ENCODE measurements around the gene MYLK. TPM values are rescaled to one million over a fixed set of nuclear protein-coding genes. Genes with fewer than 3 reads are reported as not detected.
A peak's percentile ranks its signal among the peaks of the same experiment; 100 is the strongest.

MYLK gene
- total RNA-seq, 2 donors from 2014 or later = 4.7 to 6.6 TPM

DNA sequence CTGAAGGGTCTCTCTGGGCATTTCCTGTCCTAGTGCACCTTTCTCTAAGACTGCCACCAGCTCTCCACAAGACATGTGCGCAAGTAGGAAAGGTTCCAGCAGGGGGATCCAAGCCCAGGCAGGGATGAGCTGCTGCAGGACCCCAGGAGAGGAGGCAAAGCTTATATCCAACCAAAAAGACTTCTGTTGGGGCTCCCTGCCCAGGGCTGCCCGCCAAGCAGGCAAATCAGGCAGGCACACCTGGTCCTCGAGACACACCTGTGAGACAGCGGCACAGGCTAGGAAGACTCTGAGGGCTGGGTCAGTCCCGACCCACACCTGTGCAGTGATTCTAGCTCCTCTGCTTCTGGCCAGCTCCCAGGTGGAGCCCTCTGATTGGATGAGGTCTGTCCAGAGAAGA lies 80.6 kb downstream of the MYLK start:
- Mint-ChIP-seq H3K4me1 (peaks cover 40% of the 10 kb centered on the region), H3K27me3 (ENCODE audit: insufficient read depth) (peaks cover 7% of the 10 kb centered on the region), H3K27ac (no peak overlapping the region), H3K4me3 (no peak overlapping the region), H3K36me3 (ENCODE audit: low read depth) (no peaks in the 10 kb centered on the region), H3K9me3 (no peaks in the 10 kb centered on the region)
- Histone ChIP-seq H3K27me3 (ENCODE audit: control insufficient read depth, insufficient read depth, low read length, poor library complexity, severe bottlenecking) (peaks cover 28% of the 10 kb centered on the region), H3K4me1 (ENCODE audit: control insufficient read depth, insufficient read depth, low read length) (peaks cover 19% of the 10 kb centered on the region), H3K36me3 (ENCODE audit: control insufficient read depth, insufficient read depth, low read length) (no peaks in the 10 kb centered on the region), H3K4me3 (ENCODE audit: low read length) (no peak overlapping the region), H3K9me3 (ENCODE audit: control insufficient read depth, low read length) (no peaks in the 10 kb centered on the region), H3K9ac (ENCODE audit: extremely low read depth, low read length, poor library complexity, severe bottlenecking) (no peak overlapping the region), H3K27ac (ENCODE audit: low read depth, low read length) (no peak overlapping the region)
- peak; percentile 71 for TF ChIP-seq CTCF (conservative IDR thresholded peaks at IDR 0.05)
- peak; percentile 79 for DNase-seq
- WGBS, 2 experiments (ENCODE audit: insufficient coverage in 1 of 2, insufficient read length in 1 of 2) = 72% methylated on average over 5 of the region's 5 CpGs; no CpG with 5 or more reads in 1 of the 2 experiments

GRCh38 chr3:123802007-123802625 lies 82.0 kb downstream of the MYLK start:
- TF ChIP-seq CTCF (conservative IDR thresholded peaks at IDR 0.05) = no peak
- Histone ChIP-seq H3K4me3 (ENCODE audit: low read length) (no peak overlapping the region), H3K9me3 (ENCODE audit: control insufficient read depth, low read length) (no peaks in the 10 kb centered on the region), H3K27me3 (ENCODE audit: control insufficient read depth, insufficient read depth, low read length, poor library complexity, severe bottlenecking) (peaks cover 42% of the 10 kb centered on the region), H3K9ac (ENCODE audit: extremely low read depth, low read length, poor library complexity, severe bottlenecking) (no peak overlapping the region), H3K36me3 (ENCODE audit: control insufficient read depth, insufficient read depth, low read length) (no peaks in the 10 kb centered on the region), H3K4me1 (ENCODE audit: control insufficient read depth, insufficient read depth, low read length) (peaks cover 11% of the 10 kb centered on the region), H3K27ac (ENCODE audit: low read depth, low read length) (no peak overlapping the region)
- no peak overlapping the region for H3K4me3 Mint-ChIP-seq
- no peaks in the 10 kb centered on the region for H3K9me3 Mint-ChIP-seq
- DNase-seq = no peak
- peaks cover 21% of the 10 kb centered on the region for H3K27me3 Mint-ChIP-seq (ENCODE audit: insufficient read depth)
- H3K4me1 Mint-ChIP-seq = peaks cover 32% of the 10 kb centered on the region
- H3K36me3 Mint-ChIP-seq (ENCODE audit: low read depth) = no peaks in the 10 kb centered on the region
- 93% methylated on average over 3 of the region's 3 CpGs; no CpG with 5 or more reads in 1 of the 2 experiments for WGBS, 2 experiments (ENCODE audit: insufficient coverage in 1 of 2, insufficient read length in 1 of 2)
- H3K27ac Mint-ChIP-seq = no peak overlapping the region

DNA sequence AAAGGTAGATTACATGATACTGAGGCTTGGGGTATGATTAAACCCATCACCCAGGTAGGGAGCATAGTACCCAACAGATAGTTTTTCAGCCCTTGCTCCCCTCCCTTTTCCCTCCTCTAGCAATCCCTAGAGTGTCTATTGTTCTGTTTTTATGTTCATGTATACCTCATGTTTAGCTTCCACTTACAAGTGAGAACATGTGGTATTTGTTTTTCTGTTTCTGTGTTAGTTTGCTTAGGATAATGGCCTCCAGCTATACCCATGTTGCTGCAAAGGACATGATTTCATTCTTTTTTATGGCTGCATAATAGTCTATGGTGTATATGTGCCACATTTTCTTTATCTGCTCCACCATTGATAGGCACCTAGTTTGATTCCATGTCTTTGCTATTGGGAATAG lies 82.7 kb downstream of the MYLK start:
- Histone ChIP-seq H3K36me3 (ENCODE audit: control insufficient read depth, insufficient read depth, low read length) (no peaks in the 10 kb centered on the region), H3K4me3 (ENCODE audit: low read length) (no peak overlapping the region), H3K27ac (ENCODE audit: low read depth, low read length) (no peak overlapping the region), H3K9ac (ENCODE audit: extremely low read depth, low read length, poor library complexity, severe bottlenecking) (no peak overlapping the region), H3K4me1 (ENCODE audit: control insufficient read depth, insufficient read depth, low read length) (peaks cover 11% of the 10 kb centered on the region), H3K9me3 (ENCODE audit: control insufficient read depth, low read length) (no peaks in the 10 kb centered on the region), H3K27me3 (ENCODE audit: control insufficient read depth, insufficient read depth, low read length, poor library complexity, severe bottlenecking) (peaks cover 48% of the 10 kb centered on the region)
- no peak for TF ChIP-seq CTCF (conservative IDR thresholded peaks at IDR 0.05)
- H3K4me3 Mint-ChIP-seq = no peak overlapping the region
- H3K36me3 Mint-ChIP-seq (ENCODE audit: low read depth) = no peaks in the 10 kb centered on the region
- H3K27ac Mint-ChIP-seq = no peak overlapping the region
- H3K9me3 Mint-ChIP-seq = no peaks in the 10 kb centered on the region
- H3K27me3 Mint-ChIP-seq (ENCODE audit: insufficient read depth) = peaks cover 21% of the 10 kb centered on the region
- no peak for DNase-seq
- peaks cover 32% of the 10 kb centered on the region for H3K4me1 Mint-ChIP-seq

Measured in endodermal cell (in vitro differentiated cells).